ENCODE measurements around the gene NKX2-2.

The NKX2-2 gene

GRCh38 chr20:21523895-21524294 lies 10.0 kb upstream of the NKX2-2 start:
- H3K4me3 ChIP-seq (ENCODE audit: low read depth, low read length): no peak overlapping the region
- CTCF ChIA-PET: interaction anchor here (0.7 kb wide), 1 partner anchor 49 kb away, joined by 4 read pairs; no protein-coding TSS in a partner anchor
- DNase-seq (ENCODE audit: low read depth, low spot score): no peak
- POLR2A ChIA-PET: interaction anchor here (0.6 kb wide), 1 partner anchor 260 kb away, joined by 3 read pairs; no protein-coding TSS in a partner anchor
- no peak for TF ChIP-seq CTCF (IDR thresholded peaks at IDR 0.05; ENCODE audit: insufficient read depth, low read length, missing control alignments)

- no peak overlapping the region for H3K4me3 ChIP-seq (ENCODE audit: low read depth, low read length)
- ChIA-PET POLR2A (no interaction called here), CTCF (no interaction called here)
- no peak for TF ChIP-seq CTCF (IDR thresholded peaks at IDR 0.05; ENCODE audit: insufficient read depth, low read length, missing control alignments)
- no peak for DNase-seq (ENCODE audit: low read depth, low spot score)
Observed at GRCh38 chr20:21523281-21523868, 9.5 kb upstream of the NKX2-2 start.

GRCh38 chr20:21522481-21523280 lies 8.8 kb upstream of the NKX2-2 start:
- ChIA-PET CTCF (no interaction called here), POLR2A (no interaction called here)
- H3K4me3 ChIP-seq (ENCODE audit: low read depth, low read length): no peak overlapping the region
- no peak for TF ChIP-seq CTCF (IDR thresholded peaks at IDR 0.05; ENCODE audit: insufficient read depth, low read length, missing control alignments)
- no peak for DNase-seq (ENCODE audit: low read depth, low spot score)

- no peak for TF ChIP-seq CTCF (IDR thresholded peaks at IDR 0.05; ENCODE audit: insufficient read depth, low read length, missing control alignments)
- CTCF ChIA-PET: interaction anchor here (1.1 to 1.4 kb wide), 2 partner anchors 12 to 17 kb away, joined by 3 to 4 read pairs; no protein-coding TSS in a partner anchor
- no peak for DNase-seq (ENCODE audit: low read depth, low spot score)
- no peak overlapping the region for H3K4me3 ChIP-seq (ENCODE audit: low read depth, low read length)
- POLR2A ChIA-PET: no interaction called here
Observed at GRCh38 chr20:21521596-21522480, 8.0 kb upstream of the NKX2-2 start.

- H3K4me3 ChIP-seq (ENCODE audit: low read depth, low read length): no peak overlapping the region
- no peak for TF ChIP-seq CTCF (IDR thresholded peaks at IDR 0.05; ENCODE audit: insufficient read depth, low read length, missing control alignments)
- no peak for DNase-seq (ENCODE audit: low read depth, low spot score)
- CTCF ChIA-PET: interaction anchor here (1.1 to 1.4 kb wide), 3 partner anchors 11 to 16 kb away, joined by 3 to 4 read pairs (median 4); no protein-coding TSS in a partner anchor
- POLR2A ChIA-PET: no interaction called here
Observed at GRCh38 chr20:21520702-21521595, 7.1 kb upstream of the NKX2-2 start.
